ENCODE data around the gene DLX5.

DNA sequence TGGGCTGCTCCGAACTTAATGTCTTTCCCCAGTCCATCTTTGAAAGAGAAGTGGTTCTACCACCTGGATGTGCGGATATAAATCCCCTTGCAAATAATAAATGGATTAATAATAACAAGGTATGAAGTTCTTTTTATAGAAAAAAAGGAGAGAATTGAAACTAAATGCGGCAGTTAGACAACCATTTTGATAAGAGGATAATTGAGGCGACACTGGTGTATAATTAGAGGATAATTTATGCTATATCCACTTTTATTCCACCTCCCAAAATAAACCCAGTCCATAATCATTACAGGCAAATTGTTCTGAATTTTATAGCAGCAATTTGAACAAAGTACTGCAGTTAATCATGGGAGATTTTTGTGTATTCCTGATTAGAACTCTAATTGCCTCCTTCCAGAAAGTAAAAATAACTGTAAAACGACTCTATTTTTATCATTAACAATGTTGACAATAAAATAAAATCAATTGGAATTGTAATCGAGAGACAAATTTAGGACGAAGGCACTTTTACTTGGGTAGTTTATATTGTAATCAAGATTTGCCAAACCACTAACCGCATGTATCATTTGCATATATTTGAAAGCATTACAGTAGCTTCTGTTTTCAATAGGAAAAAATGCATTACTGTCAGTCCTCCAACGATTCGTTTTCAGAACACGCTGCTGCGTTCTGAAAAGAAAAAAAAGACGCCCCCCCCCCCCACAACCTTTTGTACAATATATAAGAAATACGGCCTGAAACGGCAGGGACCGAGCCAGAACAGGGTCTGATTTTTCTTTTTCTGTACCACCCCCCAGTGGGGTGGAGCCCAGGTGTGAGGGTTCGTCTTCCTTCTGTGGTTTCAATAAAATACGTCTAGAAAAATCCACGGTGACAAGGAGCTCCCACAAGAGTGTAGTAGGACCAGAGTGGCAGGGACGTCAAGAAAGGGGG is 20.1 kb downstream of the DLX5 start:
- TF ChIP-seq, protein P1, sequence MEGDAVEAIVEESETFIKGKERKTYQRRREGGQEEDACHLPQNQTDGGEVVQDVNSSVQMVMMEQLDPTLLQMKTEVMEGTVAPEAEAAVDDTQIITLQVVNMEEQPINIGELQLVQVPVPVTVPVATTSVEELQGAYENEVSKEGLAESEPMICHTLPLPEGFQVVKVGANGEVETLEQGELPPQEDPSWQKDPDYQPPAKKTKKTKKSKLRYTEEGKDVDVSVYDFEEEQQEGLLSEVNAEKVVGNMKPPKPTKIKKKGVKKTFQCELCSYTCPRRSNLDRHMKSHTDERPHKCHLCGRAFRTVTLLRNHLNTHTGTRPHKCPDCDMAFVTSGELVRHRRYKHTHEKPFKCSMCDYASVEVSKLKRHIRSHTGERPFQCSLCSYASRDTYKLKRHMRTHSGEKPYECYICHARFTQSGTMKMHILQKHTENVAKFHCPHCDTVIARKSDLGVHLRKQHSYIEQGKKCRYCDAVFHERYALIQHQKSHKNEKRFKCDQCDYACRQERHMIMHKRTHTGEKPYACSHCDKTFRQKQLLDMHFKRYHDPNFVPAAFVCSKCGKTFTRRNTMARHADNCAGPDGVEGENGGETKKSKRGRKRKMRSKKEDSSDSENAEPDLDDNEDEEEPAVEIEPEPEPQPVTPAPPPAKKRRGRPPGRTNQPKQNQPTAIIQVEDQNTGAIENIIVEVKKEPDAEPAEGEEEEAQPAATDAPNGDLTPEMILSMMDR (IDR thresholded peaks at IDR 0.05) = no peak
- no peak for TF ChIP-seq EP300 (IDR thresholded peaks at IDR 0.05)
